HepG2 (cell line): Measurements from ENCODE around the gene CPSF4. TPM values are rescaled to one million over a fixed set of nuclear protein-coding genes. Genes with fewer than 3 reads are reported as not detected.

Experiments
- ELK4 ChIP-seq: sonication (generic); formaldehyde crosslinking; IDR thresholded peaks from 2 replicates; pipeline ENCODE4 v1.9.0; 2021; ENCODE audit warnings: missing genetic modification reagents, borderline replicate concordance
- HMGA1 ChIP-seq: sonication (generic); formaldehyde crosslinking; conservative IDR thresholded peaks from 2 replicates; pipeline ENCODE4 v1.4.0; 2020; ENCODE audit warnings: missing genetic modification reagents
- IKZF1 ChIP-seq: fragments of 450-650 bp; IDR thresholded peaks from 2 replicates; pipeline ENCODE4 v1.7.1; 2016
- RERE ChIP-seq: IDR thresholded peaks from 2 replicates; pipeline ENCODE4 v1.6.1; 2016; ENCODE audit warnings: low read depth, missing genetic modification reagents, missing compliant biosample characterization
- SETDB1 ChIP-seq: sonication (generic); formaldehyde crosslinking; IDR thresholded peaks from 2 replicates; pipeline ENCODE4 v1.5.1; 2020; ENCODE audit warnings: missing genetic modification reagents, mild to moderate bottlenecking, borderline replicate concordance
- ZHX2 ChIP-seq, 2 experiments: sonication (generic) in 1 of 2; formaldehyde crosslinking in 1 of 2; IDR thresholded peaks; 2 replicates each; pipeline versions ENCODE4 v1.6.1 to v1.9.0; 2014 to 2022; ENCODE audit warnings: antibody characterized with exemption in 1 of 2, borderline replicate concordance in 1 of 2, inconsistent platforms in 1 of 2, low read depth in 1 of 2, missing genetic modification reagents in 1 of 2
- polyA plus RNA-seq, 8 experiments: library from polyadenylated mRNA; depleted of rRNA in 3 of 8; stranded (reverse) in 7 of 8; unstranded in 1 of 8; fragments of >200 nt; fragmentation: Illumina TruSeq in 4 of 8; extraction: Trizol in 4 of 8; gene quantifications; 2 replicates each; pipeline versions ENCODE4 v1.2.1 to v1.2.3, GENCODE V29; 2011 to 2016; ENCODE audit warnings: low read depth in 4 of 8, missing spikeins in 1 of 8, mixed read lengths in 1 of 8; ENCODE audit not compliant: insufficient read depth in 1 of 8
- total RNA-seq, 5 experiments: library from RNA; depleted of rRNA; stranded (reverse); fragments of >200 nt; fragmentation: Illumina TruSeq; extraction: Trizol; gene quantifications; 2 replicates each; pipeline ENCODE4 v1.2.3, GENCODE V29; 2016; ENCODE audit warnings: low read depth in 1 of 5

The CPSF4 gene
- total and polyA plus RNA-seq, 2 of the 13 experiments (the other 11 are each of a cell fraction or from before 2014, with no cell fraction given), result 34.1 to 49.6 TPM

GRCh38 chr7:99473315-99473596 lies 34.5 kb downstream of the CPSF4 start (continued):
- TF ChIP-seq ZHX2 (IDR thresholded peaks at IDR 0.05; ENCODE audit: low read depth) (no peak), ZHX2 (CRISPR knock-in tag; IDR thresholded peaks at IDR 0.05; ENCODE audit: borderline replicate concordance) (no peak), IKZF1 (no peak), ELK4 (CRISPR knock-in tag) (no peak), HMGA1 (CRISPR knock-in tag) (no peak), SETDB1 (CRISPR knock-in tag) (no peak), RERE (no peak)
